H9 (cell line): ENCODE results near the gene SCGB2B2. TPM values are rescaled to one million over a fixed set of nuclear protein-coding genes. Genes with fewer than 3 reads are reported as not detected.

Experiments
- DNase-seq: peaks from one replicate; pipeline ENCODE4 v3.0.0-alpha.2; 2017
- H2AFZ ChIP-seq: one replicate; pipeline ENCODE4 v1.6.1; 2013; ENCODE audit warnings: mild to moderate bottlenecking, low read length, control low read depth, moderate library complexity
- H2AK5ac ChIP-seq: 2 replicates; pipeline ENCODE4 v1.6.1; 2013; ENCODE audit warnings: low read length, control low read depth, mixed read lengths; ENCODE audit not compliant: insufficient read length
- H2BK120ac ChIP-seq: one replicate; pipeline ENCODE4 v1.6.1; 2013; ENCODE audit warnings: low read depth, mild to moderate bottlenecking, low read length, control low read depth, inconsistent platforms; ENCODE audit not compliant: poor library complexity, severe bottlenecking
- H2BK12ac ChIP-seq: 2 replicates; pipeline ENCODE4 v1.6.1; 2013; ENCODE audit warnings: low read length, control low read depth, mixed read lengths, low read depth; ENCODE audit not compliant: insufficient read length
- H2BK15ac ChIP-seq: 2 replicates; pipeline ENCODE4 v1.6.1; 2013; ENCODE audit warnings: low read depth, low read length, control low read depth
- H2BK20ac ChIP-seq: one replicate; pipeline ENCODE4 v1.6.1; 2013; ENCODE audit warnings: low read depth, mild to moderate bottlenecking, low read length, control low read depth, inconsistent platforms; ENCODE audit not compliant: poor library complexity, severe bottlenecking
- H2BK5ac ChIP-seq: 2 replicates; pipeline ENCODE4 v1.6.1; 2013; ENCODE audit warnings: low read length, control low read depth, mixed read lengths; ENCODE audit not compliant: insufficient read length
- H3K14ac ChIP-seq: 2 replicates; pipeline ENCODE4 v1.6.1; 2013; ENCODE audit warnings: low read length, control low read depth; ENCODE audit not compliant: insufficient read depth
- H3K18ac ChIP-seq: 2 replicates; pipeline ENCODE4 v1.6.1; 2013; ENCODE audit warnings: low read depth, mild to moderate bottlenecking, mixed read lengths, low read length, control low read depth; ENCODE audit not compliant: insufficient read length
- H3K23ac ChIP-seq: 2 replicates; pipeline ENCODE4 v1.6.1; 2013; ENCODE audit warnings: low read length, control low read depth, mixed read lengths, low read depth; ENCODE audit not compliant: insufficient read length
- H3K23me2 ChIP-seq: 2 replicates; pipeline ENCODE4 v1.6.1; 2013; ENCODE audit warnings: low read depth, mild to moderate bottlenecking, mixed read lengths, low read length, control low read depth; ENCODE audit not compliant: insufficient read length, poor library complexity, severe bottlenecking
- H3K27ac ChIP-seq: 2 replicates; pipeline ENCODE4 v1.5.1; 2013; ENCODE audit warnings: low read length, control low read depth, mixed read lengths, low read depth; ENCODE audit not compliant: insufficient read length
- H3K27me3 ChIP-seq: 2 replicates; pipeline ENCODE4 v1.6.1; 2013; ENCODE audit warnings: low read length, control low read depth, inconsistent platforms; ENCODE audit not compliant: insufficient read depth
- H3K4ac ChIP-seq: 2 replicates; pipeline ENCODE4 v1.6.1; 2013; ENCODE audit warnings: low read depth, mild to moderate bottlenecking, control low read depth, inconsistent platforms, low read length, moderate library complexity
- H3K4me1 ChIP-seq: 2 replicates; pipeline ENCODE4 v1.6.1; 2013; ENCODE audit warnings: low read length, control low read depth, inconsistent platforms; ENCODE audit not compliant: insufficient read depth
- H3K4me2 ChIP-seq: 2 replicates; pipeline ENCODE4 v1.6.1; 2013; ENCODE audit warnings: low read length, control low read depth, mixed read lengths; ENCODE audit not compliant: insufficient read length, insufficient read depth
- H3K56ac ChIP-seq: 2 replicates; pipeline ENCODE4 v1.6.1; 2013; ENCODE audit warnings: low read depth, mild to moderate bottlenecking, mixed read lengths, low read length, control low read depth; ENCODE audit not compliant: insufficient read length
- H3K79me1 ChIP-seq: 2 replicates; pipeline ENCODE4 v1.6.1; 2013; ENCODE audit warnings: low read depth, mild to moderate bottlenecking, moderate library complexity, low read length, control low read depth, inconsistent platforms; ENCODE audit not compliant: insufficient read depth, poor library complexity, severe bottlenecking
- H3K79me2 ChIP-seq: 2 replicates; pipeline ENCODE4 v1.6.1; 2013; ENCODE audit warnings: low read length, control low read depth, inconsistent platforms; ENCODE audit not compliant: insufficient read depth
- H3K9ac ChIP-seq: 2 replicates; pipeline ENCODE4 v1.6.1; 2013; ENCODE audit warnings: low read length, control low read depth, mixed read lengths; ENCODE audit not compliant: insufficient read length; ENCODE audit errors: extremely low read depth
- H3K9me3 ChIP-seq: one replicate; pipeline ENCODE4 v1.6.1; 2013; ENCODE audit warnings: low read depth, low read length, inconsistent platforms; ENCODE audit not compliant: control insufficient read depth
- H3T11ph ChIP-seq: one replicate; pipeline ENCODE4 v1.6.1; 2013; ENCODE audit warnings: mild to moderate bottlenecking, low read length, control low read depth, inconsistent platforms
- H4K20me1 ChIP-seq: one replicate; pipeline ENCODE4 v1.6.1; 2013; ENCODE audit not compliant: control insufficient read depth, insufficient read length, insufficient read depth
- H4K5ac ChIP-seq: 2 replicates; pipeline ENCODE4 v1.6.1; 2013; ENCODE audit warnings: low read depth, mild to moderate bottlenecking, mixed read lengths, low read length, control low read depth; ENCODE audit not compliant: insufficient read length
- H4K8ac ChIP-seq: replicated peaks from 2 replicates; pipeline ENCODE4 v1.6.1; 2013; ENCODE audit warnings: low read length, control low read depth, mixed read lengths, low read depth; ENCODE audit not compliant: insufficient read length
- H4K91ac ChIP-seq: 2 replicates; pipeline ENCODE4 v1.6.1; 2013; ENCODE audit warnings: low read depth, mild to moderate bottlenecking, moderate library complexity, mixed read lengths, low read length, control low read depth; ENCODE audit not compliant: insufficient read length
- H3K27ac Mint-ChIP-seq, 3 experiments: 2 replicates in 2 of 3; 3 replicates in 1 of 3; pipeline ENCODE4 v1.8.0; 2020 to 2021; ENCODE audit warnings: mixed read lengths in 3 of 3, mild to moderate bottlenecking in 1 of 3, moderate library complexity in 1 of 3
- H3K27me3 Mint-ChIP-seq: 2 replicates; pipeline ENCODE4 v1.8.0; 2021; ENCODE audit warnings: low read depth, mild to moderate bottlenecking, moderate library complexity, mixed read lengths
- H3K36me3 Mint-ChIP-seq, 3 experiments: 2 replicates in 2 of 3; 3 replicates in 1 of 3; pipeline ENCODE4 v1.8.0; 2020 to 2021; ENCODE audit warnings: low read depth in 3 of 3, mixed read lengths in 3 of 3; ENCODE audit not compliant: insufficient read depth in 1 of 3
- H3K4me1 Mint-ChIP-seq, 2 experiments: 2 replicates each; pipeline ENCODE4 v1.8.0; 2020; ENCODE audit warnings: mixed read lengths in 2 of 2
- H3K4me3 Mint-ChIP-seq, 2 experiments: 2 replicates in 1 of 2; 3 replicates in 1 of 2; pipeline ENCODE4 v1.8.0; 2020 to 2021; ENCODE audit warnings: mild to moderate bottlenecking in 2 of 2, mixed read lengths in 2 of 2, moderate library complexity in 1 of 2
- H3K9me3 Mint-ChIP-seq, 2 experiments: 2 replicates in 1 of 2; 3 replicates in 1 of 2; pipeline ENCODE4 v1.8.0; 2020; ENCODE audit warnings: mild to moderate bottlenecking in 2 of 2, mixed read lengths in 2 of 2, moderate library complexity in 1 of 2
- WGBS: extraction: QIAGEN DNeasy Blood & Tissue Kit; methylation state at CpG from one replicate; pipeline ENCODE4 v1.1.7; 2013; ENCODE audit warnings: missing lambda C conversion rate, low lambda C conversion rate, mixed read lengths; ENCODE audit not compliant: insufficient read length; ENCODE audit errors: extremely low coverage; 5-methylcytosine and 5-hydroxymethylcytosine counted together
- total RNA-seq: library from RNA; stranded (reverse); gene quantifications from 2 replicates; pipeline ENCODE4 v1.2.1, GENCODE V29; 2021
- TF ChIP-seq, protein P1 (sequence below): fragments of 200-600 bp; sonication (generic); conservative IDR thresholded peaks from 3 replicates; pipeline ENCODE4 v1.8.0; 2021; ENCODE audit warnings: antibody characterized with exemption, mild to moderate bottlenecking

The SCGB2B2 gene
- total RNA-seq, 1 experiment from 2014 or later, result not detected

DNA sequence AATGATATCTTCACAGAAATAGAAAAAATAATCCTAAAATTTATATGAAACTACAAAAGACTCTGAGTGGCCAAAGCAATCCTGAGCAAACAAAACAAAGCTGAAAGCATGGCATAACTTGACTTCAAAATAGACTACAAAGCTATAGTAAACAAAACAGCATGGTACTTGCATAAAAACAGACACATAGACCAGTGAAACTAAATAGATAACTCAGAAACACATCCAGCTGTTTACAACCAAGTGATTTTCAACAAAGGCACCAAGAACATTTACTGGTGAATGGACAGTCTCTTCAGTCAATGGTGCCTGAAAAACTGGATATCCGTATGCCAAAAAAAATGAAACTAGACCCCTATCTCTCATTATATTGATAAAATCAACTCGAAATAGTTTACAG, 25.2 kb downstream of the SCGB2B2 start:
- Mint-ChIP-seq H3K4me1 (peaks cover 0 to 4% of the 10 kb centered on the region in 2 experiments; a peak in 2 of 4 replicates), H3K27me3 (peaks cover 11% of the 10 kb centered on the region), H3K27ac (no peak overlapping the region), H3K9me3 (peaks cover 57 to 90% of the 10 kb centered on the region in 2 experiments), H3K36me3 (peaks cover 2 to 12% (median 3%) of the 10 kb centered on the region in 3 experiments; a peak in 4 of 7 replicates), H3K4me3 (no peak overlapping the region)
- Histone ChIP-seq H3K14ac (no peak overlapping the region), H4K8ac (no peak overlapping the region), H2AK5ac (no peak overlapping the region), H3K4ac (no peak overlapping the region), H2BK15ac (no peak overlapping the region), H3K9me3 (no peaks in the 10 kb centered on the region), H3K23me2 (no peaks in the 10 kb centered on the region), H4K5ac (no peak overlapping the region), H4K20me1 (no peaks in the 10 kb centered on the region), H2BK12ac (no peak overlapping the region), H3T11ph (no peak overlapping the region), H3K4me2 (no peak overlapping the region), H2BK120ac (no peak overlapping the region), H3K27me3 (no peaks in the 10 kb centered on the region), H3K4me1 (no peaks in the 10 kb centered on the region), H4K91ac (no peak overlapping the region), H3K18ac (no peak overlapping the region), H3K23ac (no peak overlapping the region), H3K79me1 (no peaks in the 10 kb centered on the region), H3K27ac (no peak overlapping the region), H2BK5ac (no peak overlapping the region), H3K56ac (no peak overlapping the region), H2AFZ (no peak overlapping the region), H3K9ac (no peak overlapping the region), H2BK20ac (no peak overlapping the region), H3K79me2 (no peaks in the 10 kb centered on the region)
- DNase-seq, result no peak
- TF ChIP-seq, protein P1, sequence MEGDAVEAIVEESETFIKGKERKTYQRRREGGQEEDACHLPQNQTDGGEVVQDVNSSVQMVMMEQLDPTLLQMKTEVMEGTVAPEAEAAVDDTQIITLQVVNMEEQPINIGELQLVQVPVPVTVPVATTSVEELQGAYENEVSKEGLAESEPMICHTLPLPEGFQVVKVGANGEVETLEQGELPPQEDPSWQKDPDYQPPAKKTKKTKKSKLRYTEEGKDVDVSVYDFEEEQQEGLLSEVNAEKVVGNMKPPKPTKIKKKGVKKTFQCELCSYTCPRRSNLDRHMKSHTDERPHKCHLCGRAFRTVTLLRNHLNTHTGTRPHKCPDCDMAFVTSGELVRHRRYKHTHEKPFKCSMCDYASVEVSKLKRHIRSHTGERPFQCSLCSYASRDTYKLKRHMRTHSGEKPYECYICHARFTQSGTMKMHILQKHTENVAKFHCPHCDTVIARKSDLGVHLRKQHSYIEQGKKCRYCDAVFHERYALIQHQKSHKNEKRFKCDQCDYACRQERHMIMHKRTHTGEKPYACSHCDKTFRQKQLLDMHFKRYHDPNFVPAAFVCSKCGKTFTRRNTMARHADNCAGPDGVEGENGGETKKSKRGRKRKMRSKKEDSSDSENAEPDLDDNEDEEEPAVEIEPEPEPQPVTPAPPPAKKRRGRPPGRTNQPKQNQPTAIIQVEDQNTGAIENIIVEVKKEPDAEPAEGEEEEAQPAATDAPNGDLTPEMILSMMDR, result no peak
- WGBS, result no CpG with 5 or more reads among the region's 2 CpGs
